ENCODE results near the gene FOXD1.
"Not testable (repeated sequence)": the region's sequence is repeated elsewhere in the genome, so short reads cannot be mapped to it uniquely, and the experiment has no call there.

FOXD1 gene

GRCh38 chr5:73464016-73464745, 15.6 kb upstream of the FOXD1 start:
- no peak for DNase-seq (ENCODE audit: low spot score)

GRCh38 chr5:73460133-73460532, 11.6 kb upstream of the FOXD1 start:
- DNase-seq (ENCODE audit: low spot score) = no peak

GRCh38 chr5:73459366-73459765, 10.8 kb upstream of the FOXD1 start:
- DNase-seq (ENCODE audit: low spot score) = no peak

- DNase-seq (ENCODE audit: low spot score) = not testable (repeated sequence)
Measured at GRCh38 chr5:73456462-73456861, 7.9 kb upstream of the FOXD1 start.

- peak; percentile 81 for DNase-seq (ENCODE audit: low spot score)
Measured at GRCh38 chr5:73454379-73455036, 5.9 kb upstream of the FOXD1 start.

- no peak for DNase-seq (ENCODE audit: low spot score)
Measured at GRCh38 chr5:73452215-73452614, 3.6 kb upstream of the FOXD1 start.

- DNase-seq (ENCODE audit: low spot score) = peak; percentile 29
Measured at GRCh38 chr5:73451224-73452130, 2.9 kb upstream of the FOXD1 start.

- peak; percentile 8 for DNase-seq (ENCODE audit: low spot score)
Measured at GRCh38 chr5:73450672-73451223, 2.2 kb upstream of the FOXD1 start.

- no peak for DNase-seq (ENCODE audit: low spot score)
Measured at GRCh38 chr5:73450137-73450536, 1.6 kb upstream of the FOXD1 start.

- peak; percentile 52 for DNase-seq (ENCODE audit: low spot score)
Measured at GRCh38 chr5:73447530-73448462, 781 bp downstream of the FOXD1 start.

- peak; percentile 23 for DNase-seq (ENCODE audit: low spot score)
Measured at GRCh38 chr5:73446631-73447529, 1.7 kb downstream of the FOXD1 start.

- no peak for DNase-seq (ENCODE audit: low spot score)
Measured at GRCh38 chr5:73445665-73446630, 2.6 kb downstream of the FOXD1 start.

- no peak for DNase-seq (ENCODE audit: low spot score)
Measured at GRCh38 chr5:73444499-73445438, 3.8 kb downstream of the FOXD1 start.

GRCh38 chr5:73443829-73444498, 4.6 kb downstream of the FOXD1 start:
- DNase-seq (ENCODE audit: low spot score) = no peak

- DNase-seq (ENCODE audit: low spot score) = no peak
Measured at GRCh38 chr5:73442996-73443627, 5.5 kb downstream of the FOXD1 start.

GRCh38 chr5:73442231-73442811, 6.3 kb downstream of the FOXD1 start:
- no peak for DNase-seq (ENCODE audit: low spot score)

Data from SW480 (cell line).